Measurements from ENCODE around the gene PDSS1.
"Not testable (repeated sequence)": the region's sequence is repeated elsewhere in the genome, so short reads cannot be mapped to it uniquely, and the experiment has no call there.

The PDSS1 gene

GRCh38 chr10:26743091-26743490, 45.6 kb downstream of the PDSS1 start:
- no peak for DNase-seq

GRCh38 chr10:26743841-26744240, 46.3 kb downstream of the PDSS1 start:
- DNase-seq = no peak

- DNase-seq = no peak
These were observed 48.6 kb downstream of the PDSS1 start for GRCh38 chr10:26746061-26746460.

GRCh38 chr10:26755443-26755903, 58.0 kb downstream of the PDSS1 start:
- DNase-seq = no peak

- no peak for DNase-seq
These were observed 61.5 kb downstream of the PDSS1 start for GRCh38 chr10:26759008-26759407.

GRCh38 chr10:26765549-26765948, 68.0 kb downstream of the PDSS1 start:
- no peak for DNase-seq

GRCh38 chr10:26770069-26770468, 72.6 kb downstream of the PDSS1 start:
- DNase-seq = no peak

- DNase-seq = no peak
These were observed 76.1 kb downstream of the PDSS1 start for GRCh38 chr10:26773633-26774032.

- no peak for DNase-seq
These were observed 78.8 kb downstream of the PDSS1 start for GRCh38 chr10:26776258-26776657.

- no peak for DNase-seq
These were observed 80.2 kb downstream of the PDSS1 start for GRCh38 chr10:26777686-26778085.

- DNase-seq = no peak
These were observed 81.8 kb downstream of the PDSS1 start for GRCh38 chr10:26779176-26779860.

- no peak for DNase-seq
These were observed 82.7 kb downstream of the PDSS1 start for GRCh38 chr10:26780106-26780792.

- DNase-seq = no peak
These were observed 83.5 kb downstream of the PDSS1 start for GRCh38 chr10:26780793-26781601.

GRCh38 chr10:26781797-26782196, 84.3 kb downstream of the PDSS1 start:
- DNase-seq = no peak

GRCh38 chr10:26787362-26787761, 89.9 kb downstream of the PDSS1 start:
- no peak for DNase-seq

- not testable (repeated sequence) for DNase-seq
These were observed 92.3 kb downstream of the PDSS1 start for GRCh38 chr10:26789779-26790178.

GRCh38 chr10:26790221-26790995, 92.9 kb downstream of the PDSS1 start:
- DNase-seq = no peak

GRCh38 chr10:26792758-26793495, 95.4 kb downstream of the PDSS1 start:
- no peak for DNase-seq

Measured in NK-92 treated with Interleukin-12 subunit alpha and Interleukin-12 subunit beta, amount 100 ng/mL, for 24 hours (cell line).